ENCODE data around the gene PREP. TPM values are rescaled to one million over a fixed set of nuclear protein-coding genes. Genes with fewer than 3 reads are reported as not detected.

PREP gene
- total RNA-seq, 2 experiments from 2014 or later, result 43.7 to 44.3 TPM

DNA sequence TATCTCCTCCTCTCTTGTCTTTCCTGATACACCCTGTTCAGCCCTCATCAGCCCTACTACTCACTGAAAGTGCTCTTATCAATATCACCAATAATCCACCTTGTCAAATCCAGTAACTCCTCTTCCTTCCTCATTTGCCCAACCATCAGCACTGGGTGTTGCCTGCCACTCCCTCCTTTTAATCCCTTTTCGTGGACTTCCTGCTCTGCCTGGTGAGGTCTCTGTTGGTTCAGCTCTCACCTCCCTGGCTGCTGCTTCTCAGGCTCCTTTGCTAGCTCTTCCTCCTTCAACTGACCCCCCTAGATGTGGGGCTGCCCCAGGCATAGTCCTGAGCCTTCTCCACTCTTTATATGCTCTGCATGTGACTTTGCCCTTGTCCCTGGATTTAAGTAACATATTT is 92.5 kb downstream of the PREP start:
- ChIA-PET POLR2A (no interaction called here), CTCF (no interaction called here)
- Mint-ChIP-seq H3K27ac (no peak overlapping the region), H3K9me3 (no peaks in the 10 kb centered on the region), H3K4me1 (no peaks in the 10 kb centered on the region), H3K4me3 (no peak overlapping the region), H3K36me3 (ENCODE audit: low read depth) (peaks cover 17% of the 10 kb centered on the region), H3K27me3 (no peaks in the 10 kb centered on the region)
- no peak for DNase-seq

DNA sequence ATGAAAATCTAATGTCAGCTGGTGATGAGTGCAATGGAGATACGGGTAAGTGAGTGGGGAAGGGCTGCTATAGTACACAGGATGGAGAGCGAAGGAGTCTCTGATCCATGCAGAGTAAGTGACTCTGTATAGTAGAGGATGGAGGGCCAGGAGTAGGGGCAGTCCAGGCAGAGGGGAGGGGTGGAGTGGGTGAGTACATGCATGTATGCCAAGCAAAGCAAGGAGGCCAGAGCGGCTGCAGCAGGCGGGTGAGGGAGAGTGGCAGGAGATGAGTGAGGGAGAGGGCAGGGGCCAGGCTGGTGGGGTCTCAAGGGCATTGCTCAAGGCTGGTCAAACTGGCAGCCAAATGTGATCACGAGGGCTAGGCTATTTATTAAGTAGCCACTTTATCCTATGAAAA is 94.0 kb downstream of the PREP start:
- Mint-ChIP-seq H3K4me3 (no peak overlapping the region), H3K27me3 (no peaks in the 10 kb centered on the region), H3K4me1 (no peaks in the 10 kb centered on the region), H3K9me3 (no peaks in the 10 kb centered on the region), H3K27ac (no peak overlapping the region), H3K36me3 (ENCODE audit: low read depth) (peaks cover 9% of the 10 kb centered on the region)
- DNase-seq, result no peak
- ChIA-PET POLR2A (no interaction called here), CTCF (no interaction called here)

DNA sequence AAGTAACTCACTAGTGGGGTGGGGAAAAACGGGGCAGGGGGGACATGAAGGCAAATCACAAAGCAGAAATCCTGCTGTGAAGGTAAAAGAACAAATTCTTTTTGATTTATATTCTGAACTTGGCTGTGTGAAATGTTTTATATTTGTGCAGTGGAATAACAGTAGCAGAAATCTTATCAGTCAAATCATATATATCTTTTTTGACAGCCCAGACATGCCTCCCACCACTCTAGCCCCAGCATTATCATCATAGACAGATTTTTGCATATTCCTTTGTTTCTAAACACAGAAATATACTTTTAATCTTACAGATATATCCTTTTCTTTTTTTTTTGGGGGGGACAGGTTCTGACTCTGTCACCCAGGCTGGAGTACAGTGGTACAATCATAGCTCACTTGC is 97.4 kb downstream of the PREP start:
- no peak overlapping the region for H3K27ac Mint-ChIP-seq
- ChIA-PET CTCF (no interaction called here), POLR2A (interaction anchor here (1.1 kb wide), 1 partner anchor 39 kb away, joined by 3 read pairs; no protein-coding TSS in a partner anchor)
- DNase-seq, result no peak
- no peaks in the 10 kb centered on the region for H3K4me1 Mint-ChIP-seq
- no peaks in the 10 kb centered on the region for H3K27me3 Mint-ChIP-seq
- no peaks in the 10 kb centered on the region for H3K9me3 Mint-ChIP-seq
- peaks cover 14% of the 10 kb centered on the region for H3K36me3 Mint-ChIP-seq (ENCODE audit: low read depth)
- no peak overlapping the region for H3K4me3 Mint-ChIP-seq

DNA sequence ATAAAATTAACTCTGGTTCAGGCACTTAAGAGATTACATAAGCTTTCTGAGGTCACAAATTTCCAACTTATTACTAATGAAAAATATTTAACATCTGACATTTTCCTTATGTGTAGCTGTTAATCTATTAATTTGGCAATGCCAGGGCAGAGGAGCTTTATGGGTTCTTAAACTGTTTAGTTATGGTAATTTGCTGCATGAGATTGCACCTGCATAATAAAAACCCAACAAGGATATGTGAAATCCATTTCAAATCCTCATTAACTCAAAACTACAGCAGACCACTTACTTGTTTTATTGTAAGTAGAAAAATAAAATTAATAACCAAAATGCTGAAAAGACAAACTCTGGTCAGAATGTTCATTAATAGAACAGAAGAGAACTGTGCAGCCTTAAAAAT is 98.1 kb downstream of the PREP start:
- Mint-ChIP-seq H3K9me3 (no peaks in the 10 kb centered on the region), H3K36me3 (ENCODE audit: low read depth) (peaks cover 14% of the 10 kb centered on the region), H3K27me3 (no peaks in the 10 kb centered on the region), H3K27ac (no peak overlapping the region), H3K4me1 (no peaks in the 10 kb centered on the region), H3K4me3 (no peak overlapping the region)
- DNase-seq, result no peak
- ChIA-PET POLR2A (interaction anchor here (1.1 kb wide), 1 partner anchor 40 kb away, joined by 3 read pairs; no protein-coding TSS in a partner anchor), CTCF (no interaction called here)

DNA sequence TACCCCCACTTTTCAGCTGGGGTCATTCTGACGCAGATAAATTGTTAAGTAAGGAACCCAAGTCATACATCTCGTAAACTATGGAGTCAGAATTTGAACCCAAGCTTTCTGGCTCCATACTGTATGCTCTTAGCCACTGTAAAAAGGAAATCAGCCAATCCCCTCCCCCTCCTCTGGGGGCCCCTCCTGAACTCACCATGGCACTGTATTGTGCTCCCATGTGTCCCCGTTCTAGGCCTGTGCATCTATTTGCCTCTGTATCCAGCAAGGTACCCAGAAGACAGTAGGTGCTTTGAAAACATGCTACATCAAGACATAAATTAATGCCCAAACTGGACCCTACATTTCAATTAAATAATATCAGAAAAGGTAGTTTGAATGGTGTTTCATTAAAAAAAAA is 98.5 kb downstream of the PREP start:
- H3K4me3 Mint-ChIP-seq, result no peak overlapping the region
- ChIA-PET POLR2A (no interaction called here), CTCF (no interaction called here)
- no peak overlapping the region for H3K27ac Mint-ChIP-seq
- no peaks in the 10 kb centered on the region for H3K4me1 Mint-ChIP-seq
- DNase-seq, result no peak
- H3K9me3 Mint-ChIP-seq, result no peaks in the 10 kb centered on the region
- peaks cover 14% of the 10 kb centered on the region for H3K36me3 Mint-ChIP-seq (ENCODE audit: low read depth)
- H3K27me3 Mint-ChIP-seq, result no peaks in the 10 kb centered on the region

DNA sequence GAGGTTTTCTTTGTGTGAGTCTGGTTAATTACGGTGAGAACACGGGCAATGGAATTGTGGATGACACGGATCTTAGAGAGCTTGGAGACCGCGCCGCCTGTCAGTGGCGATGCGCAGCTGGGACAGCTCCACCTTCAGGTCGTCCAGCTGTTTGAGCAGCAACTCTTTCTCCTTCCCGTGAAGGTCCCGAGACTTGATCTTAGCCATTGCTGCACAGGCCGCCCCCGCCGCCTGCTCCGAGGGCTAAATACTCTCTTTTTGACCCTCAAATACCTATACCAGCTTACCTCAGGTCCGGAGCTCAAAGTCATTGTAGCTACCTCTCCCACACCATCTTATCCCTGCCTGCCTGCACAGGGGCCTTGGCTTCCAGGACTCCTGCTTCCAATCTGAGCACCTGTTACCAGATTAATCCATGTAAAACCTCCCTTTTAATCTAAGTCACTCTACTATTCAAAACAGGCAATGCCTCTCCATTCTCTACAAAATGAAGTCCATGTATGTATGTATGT is 100.2 kb downstream of the PREP start:
- Mint-ChIP-seq H3K36me3 (ENCODE audit: low read depth) (peaks cover 14% of the 10 kb centered on the region), H3K27ac (no peak overlapping the region), H3K4me1 (no peaks in the 10 kb centered on the region), H3K27me3 (no peaks in the 10 kb centered on the region), H3K4me3 (no peak overlapping the region), H3K9me3 (no peaks in the 10 kb centered on the region)
- CTCF ChIA-PET, result no interaction called here
- POLR2A ChIA-PET, result no interaction called here
- DNase-seq, result no peak

DNA sequence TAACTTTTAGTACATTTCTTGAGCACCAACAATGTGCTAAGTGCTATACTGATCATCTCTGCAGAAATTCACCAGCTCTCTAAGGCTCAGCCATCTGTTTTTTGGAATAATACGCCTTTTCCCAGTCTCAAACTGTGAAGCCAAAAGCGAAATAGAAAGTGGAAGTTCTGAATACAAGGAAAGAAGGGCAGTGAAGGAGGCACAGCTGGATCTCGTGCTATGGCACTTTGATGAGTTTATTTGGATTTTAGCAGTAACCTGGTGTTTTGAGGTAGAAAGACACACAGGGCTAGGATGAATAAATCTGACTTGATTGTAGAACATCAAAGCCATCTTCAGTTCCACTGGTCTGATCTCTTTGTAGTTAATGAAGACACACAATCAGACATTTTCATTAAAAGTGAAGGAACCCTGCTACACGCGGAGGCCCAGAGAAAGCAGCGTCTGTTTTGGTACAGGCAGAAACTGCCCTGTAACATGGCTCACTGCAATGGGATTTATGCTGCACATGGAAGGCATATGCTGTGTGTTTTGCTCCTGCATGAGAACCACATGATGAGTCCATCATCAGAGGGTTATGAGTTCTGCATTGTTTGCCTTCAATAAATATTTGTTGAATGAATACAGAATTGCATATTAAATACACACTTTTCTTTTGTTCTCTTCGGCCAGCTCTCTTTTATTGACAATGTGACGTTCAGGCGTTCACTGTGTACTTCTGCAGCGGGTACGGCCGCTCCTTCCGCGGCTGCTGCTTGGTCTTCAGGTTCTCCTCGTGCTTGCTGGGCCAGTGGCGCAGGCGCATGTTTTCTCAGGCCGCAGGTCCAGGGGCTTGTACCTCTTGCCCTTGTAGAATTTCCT is 100.9 kb downstream of the PREP start:
- ChIA-PET CTCF (no interaction called here), POLR2A (no interaction called here)
- Mint-ChIP-seq H3K9me3 (no peaks in the 10 kb centered on the region), H3K4me1 (no peaks in the 10 kb centered on the region), H3K27ac (no peak overlapping the region), H3K4me3 (no peak overlapping the region), H3K36me3 (ENCODE audit: low read depth) (peaks cover 17% of the 10 kb centered on the region), H3K27me3 (no peaks in the 10 kb centered on the region)
- no peak for DNase-seq

DNA sequence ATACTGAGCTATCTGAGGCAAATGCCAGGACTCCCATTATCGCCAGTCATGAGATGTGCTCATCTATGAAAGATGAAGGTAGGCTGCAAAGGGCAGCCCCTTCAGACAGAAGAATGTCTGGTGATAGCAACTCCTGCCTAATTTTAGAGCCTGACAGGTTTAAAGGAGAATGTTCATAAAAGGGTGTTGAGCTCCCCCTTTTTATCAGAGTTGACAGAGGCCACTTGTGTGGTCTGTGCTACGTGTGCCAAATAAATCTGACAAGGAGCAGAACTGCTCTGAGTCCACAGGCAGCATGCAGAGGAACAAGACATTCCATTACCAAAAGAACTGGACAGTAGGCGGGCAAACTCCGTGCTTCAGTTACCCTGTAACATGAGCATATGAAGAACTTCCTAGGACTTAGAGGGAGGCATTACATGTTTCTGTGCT is 101.8 kb downstream of the PREP start:
- Mint-ChIP-seq H3K9me3 (no peaks in the 10 kb centered on the region), H3K4me1 (no peaks in the 10 kb centered on the region), H3K4me3 (no peak overlapping the region), H3K36me3 (ENCODE audit: low read depth) (peaks cover 20% of the 10 kb centered on the region), H3K27me3 (no peaks in the 10 kb centered on the region), H3K27ac (no peak overlapping the region)
- DNase-seq, result no peak
- ChIA-PET POLR2A (no interaction called here), CTCF (no interaction called here)

DNA sequence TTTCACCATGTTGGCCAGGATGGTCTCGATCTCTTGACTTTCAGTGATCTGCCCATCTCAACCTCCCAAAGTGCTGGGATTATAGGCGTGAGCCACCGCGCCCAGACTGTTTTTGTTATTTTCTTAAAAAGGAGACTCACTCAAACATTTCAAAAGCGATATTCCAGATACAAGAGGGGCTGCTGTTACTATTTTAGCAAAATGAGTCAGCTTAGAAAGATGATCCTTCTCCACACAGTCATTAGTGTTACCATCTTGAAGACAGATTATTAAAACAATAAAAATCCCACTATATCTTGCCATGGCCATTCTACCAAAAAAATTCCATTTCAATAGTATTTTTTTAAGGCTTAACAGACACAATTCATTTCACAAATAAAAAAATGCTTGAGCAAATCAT is 102.8 kb downstream of the PREP start:
- Mint-ChIP-seq H3K4me3 (no peak overlapping the region), H3K27me3 (no peaks in the 10 kb centered on the region), H3K36me3 (ENCODE audit: low read depth) (peaks cover 26% of the 10 kb centered on the region), H3K9me3 (no peaks in the 10 kb centered on the region), H3K4me1 (no peaks in the 10 kb centered on the region), H3K27ac (no peak overlapping the region)
- CTCF ChIA-PET, result no interaction called here
- DNase-seq, result no peak
- POLR2A ChIA-PET, result no interaction called here

DNA sequence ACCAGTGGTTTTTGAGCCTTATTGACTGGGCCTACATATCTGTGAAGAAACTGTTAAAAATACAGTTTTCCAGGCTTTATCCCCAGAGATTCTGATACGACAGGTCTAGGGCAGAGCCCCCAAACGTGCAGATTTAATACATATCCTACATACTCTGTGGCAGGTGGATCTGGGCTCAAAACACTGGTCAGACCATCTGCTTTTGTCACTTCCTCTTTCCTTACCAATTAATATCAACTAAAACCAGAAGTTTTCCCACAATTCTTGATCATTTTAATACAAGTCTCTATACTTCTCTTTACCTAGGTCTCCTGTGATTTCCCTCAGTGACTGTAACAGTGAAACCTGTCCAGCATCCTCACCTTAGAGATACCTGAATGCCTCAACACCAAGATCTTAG is 108.8 kb downstream of the PREP start:
- H3K27ac Mint-ChIP-seq, result no peak overlapping the region
- ChIA-PET CTCF (no interaction called here), POLR2A (no interaction called here)
- no peak overlapping the region for H3K4me3 Mint-ChIP-seq
- H3K9me3 Mint-ChIP-seq, result no peaks in the 10 kb centered on the region
- no peak for DNase-seq
- H3K4me1 Mint-ChIP-seq, result peaks cover 5% of the 10 kb centered on the region
- H3K36me3 Mint-ChIP-seq (ENCODE audit: low read depth), result peaks cover 24% of the 10 kb centered on the region
- no peaks in the 10 kb centered on the region for H3K27me3 Mint-ChIP-seq

DNA sequence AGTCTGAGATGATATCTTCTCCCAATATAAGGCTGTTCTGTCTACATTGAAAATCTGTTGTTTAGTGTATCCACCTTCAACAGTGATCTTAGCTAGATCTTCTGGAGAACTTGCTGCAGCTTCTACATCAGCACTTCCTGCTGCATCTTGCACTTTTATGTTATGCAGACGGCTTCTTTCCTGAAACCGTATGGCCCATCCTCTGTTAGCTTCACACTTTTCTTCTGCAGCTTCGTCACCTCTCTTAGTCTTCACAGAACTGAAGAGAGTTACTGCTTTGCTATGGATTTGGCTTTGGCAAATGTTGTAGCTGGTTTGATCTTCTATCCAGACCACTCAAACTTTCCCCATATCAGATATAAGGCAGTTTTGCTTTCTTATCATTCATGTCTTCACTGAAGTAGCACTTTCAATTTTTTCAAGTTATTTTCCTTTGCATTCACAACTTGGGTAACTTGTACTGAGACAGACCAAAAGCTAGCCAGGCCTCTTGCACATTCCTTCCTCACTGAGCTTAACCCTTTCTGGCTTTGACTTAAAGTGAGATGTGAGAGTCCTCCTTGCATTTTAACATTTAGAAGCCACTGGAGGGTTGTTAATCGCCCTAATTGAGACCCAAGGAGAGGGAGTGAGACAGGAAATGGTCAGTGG is 110.1 kb downstream of the PREP start:
- Mint-ChIP-seq H3K4me1 (peaks cover 5% of the 10 kb centered on the region), H3K27me3 (no peaks in the 10 kb centered on the region), H3K27ac (no peak overlapping the region), H3K36me3 (ENCODE audit: low read depth) (peaks cover 36% of the 10 kb centered on the region), H3K9me3 (no peaks in the 10 kb centered on the region), H3K4me3 (no peak overlapping the region)
- DNase-seq, result no peak
- ChIA-PET POLR2A (no interaction called here), CTCF (no interaction called here)

DNA sequence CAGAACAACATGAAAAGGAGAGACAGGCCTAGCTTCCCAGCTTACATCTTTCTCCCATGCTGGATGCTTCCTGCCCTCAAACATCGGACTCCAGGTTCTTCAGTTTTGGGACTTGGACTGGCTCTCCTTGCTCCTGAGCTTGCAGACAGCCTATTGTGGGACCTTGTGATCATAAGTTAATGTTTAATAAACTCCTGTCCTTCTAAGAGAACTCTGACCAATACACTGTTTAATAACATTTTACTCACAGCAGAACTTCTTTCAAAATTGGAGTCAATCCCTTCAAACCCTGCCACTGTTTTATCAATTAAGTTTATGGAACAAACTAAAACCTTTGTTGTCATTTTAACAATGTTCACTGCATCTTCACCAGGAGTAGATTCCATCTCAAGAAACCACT is 111.4 kb downstream of the PREP start:
- ChIA-PET POLR2A (no interaction called here), CTCF (no interaction called here)
- Mint-ChIP-seq H3K4me3 (no peak overlapping the region), H3K27ac (no peak overlapping the region), H3K36me3 (ENCODE audit: low read depth) (peaks cover 32% of the 10 kb centered on the region), H3K4me1 (peaks cover 5% of the 10 kb centered on the region), H3K27me3 (no peaks in the 10 kb centered on the region), H3K9me3 (no peaks in the 10 kb centered on the region)
- DNase-seq, result no peak

DNA sequence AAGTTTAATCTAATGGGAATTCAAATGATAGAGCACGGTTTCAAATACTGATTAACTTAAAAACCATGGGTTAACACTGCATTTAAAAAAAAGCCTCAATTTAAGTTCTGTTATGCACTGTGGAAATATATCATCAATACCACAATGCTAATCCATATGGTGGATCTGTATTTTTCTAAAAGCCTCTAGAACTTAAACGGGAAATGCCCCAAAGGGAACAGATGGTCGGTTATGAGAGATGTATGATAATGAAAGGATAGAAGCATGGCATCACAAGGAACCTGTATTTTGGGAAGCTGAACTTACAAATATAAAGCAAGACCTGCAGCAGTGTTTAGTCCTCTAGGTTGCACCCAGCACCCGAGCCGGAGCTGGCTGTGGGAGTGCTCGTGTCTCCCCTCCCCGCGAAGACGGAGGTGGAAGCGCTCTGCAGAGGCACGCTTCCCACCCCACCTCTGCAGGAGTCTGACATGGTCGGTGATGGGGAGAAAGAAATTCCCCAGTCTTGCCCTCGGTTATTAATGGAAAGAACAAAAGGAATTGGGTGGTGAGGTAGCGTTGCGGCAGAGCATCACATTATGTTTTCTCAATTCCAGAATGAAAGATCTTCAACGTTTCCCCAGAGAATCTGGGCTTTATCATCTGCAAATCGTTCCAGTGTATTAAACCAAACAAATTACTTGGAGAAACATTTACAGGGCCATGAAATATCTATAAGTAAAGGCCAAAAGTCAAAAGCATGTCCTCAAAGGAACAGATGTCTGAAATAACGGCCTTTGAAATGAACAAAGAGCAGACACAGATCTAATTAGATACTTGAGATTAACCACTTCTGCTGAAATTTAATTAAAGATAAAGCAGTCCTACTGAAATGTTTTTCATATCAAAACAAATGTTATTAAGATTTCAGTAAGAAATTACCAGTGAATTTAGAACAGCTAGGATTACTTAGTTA is 120.0 kb downstream of the PREP start:
- no peaks in the 10 kb centered on the region for H3K9me3 Mint-ChIP-seq
- no peak overlapping the region for H3K4me3 Mint-ChIP-seq
- H3K36me3 Mint-ChIP-seq (ENCODE audit: low read depth), result peaks cover 55% of the 10 kb centered on the region
- no peaks in the 10 kb centered on the region for H3K4me1 Mint-ChIP-seq
- no peak overlapping the region for H3K27ac Mint-ChIP-seq
- ChIA-PET CTCF (no interaction called here), POLR2A (no interaction called here)
- DNase-seq, result no peak
- no peaks in the 10 kb centered on the region for H3K27me3 Mint-ChIP-seq
